HG03469 (cell line): ENCODE measurements around the gene LCE3C.
"Not testable (repeated sequence)": the region's sequence is repeated elsewhere in the genome, so short reads cannot be mapped to it uniquely, and the experiment has no call there.

ENCODE experiments used
- ATAC-seq: cut with Tn5 transposase; IDR thresholded peaks from one replicate; pipeline ENCODE4 v1.9.1; 2021; ENCODE audit warnings: mild to moderate bottlenecking, moderate library complexity, moderate number of reproducible peaks; ENCODE audit not compliant: unreplicated experiment

Gene LCE3C

GRCh38 chr1:152599934-152600333, at the start of gene LCE3C:
LCE3C (plus strand) TSS chr1:152600234; CDS start chr1:152600732, 498 bp downstream.
- ATAC-seq, result no peak

GRCh38 chr1:152565115-152565514, 34.9 kb upstream of the LCE3C start:
- ATAC-seq, result no peak

DNA sequence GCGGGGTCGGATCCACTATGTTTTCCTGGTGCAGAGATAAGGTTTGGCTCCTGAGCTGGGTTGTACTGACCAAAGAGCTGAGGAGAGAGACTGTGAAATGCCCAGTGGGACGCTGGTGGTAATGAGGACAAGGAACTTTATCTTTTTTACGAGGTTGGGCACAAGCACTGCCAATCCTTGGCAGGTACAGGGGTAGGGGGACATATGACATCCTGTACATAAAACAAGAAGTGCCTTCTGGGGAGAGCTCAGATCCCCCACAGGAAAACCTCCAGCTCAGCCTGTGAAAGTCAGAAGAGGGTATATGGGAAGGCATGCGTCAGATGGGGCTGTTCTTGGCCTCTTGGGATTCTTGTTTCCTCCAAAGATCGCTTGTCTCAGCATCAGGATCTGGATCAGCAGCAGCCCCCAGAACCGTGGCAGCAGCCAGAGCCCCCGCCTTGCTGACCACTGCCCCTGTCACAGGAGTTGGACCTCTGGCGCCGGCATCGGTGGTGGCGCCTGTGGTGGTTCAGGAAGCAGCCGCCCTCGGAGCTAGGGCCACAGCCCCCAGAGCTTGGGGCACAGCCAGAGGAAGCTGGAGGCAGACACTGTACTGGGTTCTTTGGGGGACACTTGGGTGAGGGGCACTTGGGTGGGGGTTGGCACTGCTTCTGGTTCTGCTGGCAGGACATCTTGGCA, 34.4 kb upstream of the LCE3C start:
- no peak for ATAC-seq

DNA sequence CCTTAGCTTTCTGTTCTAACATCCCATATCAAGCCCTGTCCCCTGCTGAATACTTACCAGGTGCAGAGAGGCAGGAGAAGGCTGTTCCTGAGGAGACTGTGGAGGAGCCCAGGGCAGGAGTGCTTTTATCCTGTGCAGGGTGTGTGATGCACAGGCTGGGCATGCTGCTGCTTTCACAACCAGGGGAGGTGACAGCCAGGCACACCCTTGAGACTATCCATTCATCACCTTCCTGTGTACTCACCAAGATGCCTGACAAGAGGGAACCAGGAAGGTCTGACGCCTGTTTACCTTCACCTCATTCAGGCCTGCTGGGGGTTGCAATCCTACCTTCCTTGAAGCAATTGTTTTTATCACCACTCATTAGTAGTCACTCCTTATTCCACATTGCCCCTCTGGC, 33.4 kb upstream of the LCE3C start, which contains the start of gene LCE3E:
Gene LCE3E, minus strand, starts transcription at position 100 of the 400 bp plus-strand sequence. CDS start 572 bp downstream, outside the sequence.
- ATAC-seq, result no peak

DNA sequence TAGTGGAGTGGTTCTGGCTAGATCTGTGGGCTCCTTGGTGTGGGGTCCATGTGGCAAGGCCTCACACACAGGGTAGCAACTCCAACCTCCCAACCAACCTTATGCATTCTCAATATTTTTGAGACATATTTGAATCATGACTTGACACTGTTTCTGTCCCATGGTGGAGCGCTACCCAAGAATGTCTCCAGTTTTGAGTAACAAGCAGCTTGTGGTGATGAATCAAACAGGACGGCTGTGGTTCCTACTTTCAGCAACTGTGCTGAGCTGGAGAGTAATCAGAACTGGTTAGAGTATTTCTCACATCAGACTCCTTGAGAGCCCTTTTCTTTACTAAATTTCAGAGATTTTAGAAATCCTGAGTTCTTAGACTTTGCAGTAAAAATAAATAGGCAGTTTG, 22.9 kb upstream of the LCE3C start:
- no peak for ATAC-seq

GRCh38 chr1:152579526-152579925, 20.5 kb upstream of the LCE3C start:
- not testable (repeated sequence) for ATAC-seq

- ATAC-seq, result no peak
These were observed 19.6 kb upstream of the LCE3C start, which contains the start of gene LCE3D for GRCh38 chr1:152580433-152580832. LCE3D (minus strand) TSS chr1:152580516; CDS start chr1:152579936, 580 bp downstream.

DNA sequence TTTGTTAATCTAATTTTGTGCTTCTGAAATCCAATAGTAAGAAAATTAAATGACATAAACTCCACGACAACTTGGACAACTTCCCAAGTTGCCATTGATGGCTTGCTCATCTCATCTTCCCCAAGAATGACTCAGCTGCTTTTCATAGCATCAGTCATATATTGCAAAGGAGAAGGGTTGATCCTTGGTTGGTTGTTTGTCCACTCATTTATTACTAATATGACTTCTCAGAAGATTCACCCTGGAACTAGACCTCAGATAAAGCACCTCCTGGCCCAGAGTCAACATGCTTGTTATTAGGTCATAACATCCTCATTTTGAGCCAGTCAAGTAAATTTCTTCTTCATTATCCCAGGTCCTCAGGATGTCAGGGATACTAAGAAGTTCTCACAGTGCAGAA, 17.4 kb upstream of the LCE3C start:
- ATAC-seq, result no peak

DNA sequence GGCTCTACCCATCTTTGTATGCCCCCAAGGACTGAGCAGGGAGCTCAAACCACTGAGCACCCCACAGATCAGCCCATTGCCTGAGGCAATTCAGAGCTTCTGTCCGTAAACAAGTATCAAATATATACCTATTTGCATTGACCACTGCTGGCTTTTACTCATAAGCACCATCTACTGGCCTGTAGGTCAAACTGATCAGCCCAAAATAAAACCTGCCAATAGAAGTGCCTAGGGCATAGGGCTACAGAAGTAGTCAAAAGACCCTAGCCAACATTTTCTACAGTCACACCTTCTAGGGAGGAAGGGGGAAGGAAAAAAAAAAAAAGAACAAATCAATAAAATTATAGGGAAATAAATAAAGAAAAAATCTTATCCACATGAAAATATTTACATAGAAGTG, 14.4 kb upstream of the LCE3C start:
- no peak for ATAC-seq

GRCh38 chr1:152596986-152597385, 3.0 kb upstream of the LCE3C start:
- ATAC-seq, result no peak

DNA sequence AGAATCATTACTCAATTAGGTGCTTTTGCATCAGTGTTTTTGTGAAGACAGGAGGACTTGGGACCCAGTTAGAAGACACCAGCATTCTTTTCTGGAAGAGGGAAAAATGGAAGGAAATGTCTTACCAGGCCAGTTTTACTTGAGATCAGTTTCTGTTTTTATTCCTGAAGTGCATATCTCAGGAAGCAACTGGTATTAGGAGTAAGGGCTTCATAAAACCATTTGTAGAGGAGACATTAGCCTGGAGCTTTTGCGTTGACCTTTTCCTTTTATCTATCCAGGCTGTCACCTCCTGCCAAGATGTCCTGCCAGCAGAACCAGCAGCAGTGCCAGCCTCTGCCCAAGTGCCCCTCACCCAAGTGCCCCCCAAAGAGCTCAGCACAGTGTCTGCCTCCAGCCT, 13.5 kb downstream of the LCE3C start, which contains the start of gene LCE3B:
Gene LCE3B, plus strand, starts transcription at position 301 of the 400 bp plus-strand sequence. Its CDS starts 0 bp downstream, at position 301.
- ATAC-seq, result no peak

GRCh38 chr1:152621993-152622392, 22.0 kb downstream of the LCE3C start:
- no peak for ATAC-seq

DNA sequence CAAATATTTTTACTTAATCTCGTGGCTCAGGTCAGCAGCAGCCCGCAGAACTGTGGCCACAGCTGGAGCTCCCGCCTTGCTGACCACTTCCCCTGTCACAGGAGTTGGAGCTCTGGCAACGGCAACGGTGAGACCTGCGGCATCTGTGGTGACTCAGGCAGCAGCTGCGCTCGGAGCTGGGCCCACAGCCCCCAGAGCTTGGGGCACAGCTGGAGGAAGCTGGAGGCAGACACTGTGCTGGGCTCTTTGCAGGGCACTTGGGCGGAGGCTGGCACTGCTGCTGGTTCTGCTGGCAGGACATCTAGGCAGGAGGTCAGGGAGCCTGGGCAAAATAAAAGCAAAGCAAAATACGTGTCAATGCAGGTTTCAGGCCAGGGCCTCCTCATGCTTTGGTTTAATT, 22.8 kb downstream of the LCE3C start, which contains the start of gene LCE3A:
Gene LCE3A, minus strand, starts transcription at position 301 of the 400 bp plus-strand sequence. Its CDS starts 0 bp downstream, at position 301.
- ATAC-seq, result no peak

DNA sequence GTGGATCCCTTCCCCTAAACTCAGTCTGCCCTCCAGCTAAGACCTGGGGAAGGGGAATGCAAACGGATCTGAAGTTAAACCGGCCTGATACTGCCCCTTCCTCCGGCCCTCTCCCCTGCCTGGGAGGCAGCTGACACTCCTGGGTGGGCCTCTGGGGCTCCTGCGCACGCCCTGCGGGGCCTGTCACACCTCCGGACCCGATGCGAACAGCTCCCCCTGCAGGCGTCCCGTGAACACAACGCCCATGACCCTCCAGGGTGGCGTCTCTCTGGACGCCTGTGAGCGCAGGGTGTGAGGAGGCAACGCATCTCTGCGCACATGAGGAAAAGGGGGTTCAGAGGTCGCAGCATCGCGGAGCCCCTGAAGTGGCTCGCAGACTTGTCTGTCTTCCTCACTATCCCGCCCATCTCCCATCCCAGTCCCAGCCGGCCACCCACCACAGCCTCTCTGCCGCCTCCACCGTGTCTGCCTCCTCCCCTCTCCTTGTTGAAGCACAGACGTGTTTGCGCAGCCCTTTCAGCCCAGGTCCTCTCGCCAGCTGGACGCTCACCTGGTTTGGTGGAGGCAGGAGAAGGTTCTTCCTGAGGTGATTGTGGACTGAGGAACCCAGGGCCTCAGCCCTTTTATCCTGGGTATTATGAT, 23.3 kb downstream of the LCE3C start:
- ATAC-seq, result no peak

DNA sequence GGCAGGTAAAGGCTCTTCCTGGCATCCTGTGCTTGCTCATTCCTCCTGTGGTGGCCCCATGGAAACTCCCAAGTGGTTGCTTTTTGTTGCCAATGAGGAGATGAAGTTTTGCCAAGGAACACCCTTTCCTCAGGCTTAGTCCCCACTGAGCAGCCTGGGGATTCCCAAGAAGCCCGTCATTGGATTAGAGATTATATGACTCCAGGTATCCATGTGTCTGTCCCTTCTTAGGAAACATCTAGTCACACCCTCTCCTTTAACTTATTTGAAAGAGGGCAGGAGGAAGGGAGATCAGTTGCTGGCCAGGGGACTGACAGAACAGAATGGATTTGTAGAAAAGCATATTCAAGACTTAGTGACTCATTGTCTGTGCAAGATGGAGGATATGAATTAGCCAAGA, 26.7 kb downstream of the LCE3C start:
- ATAC-seq, result no peak

DNA sequence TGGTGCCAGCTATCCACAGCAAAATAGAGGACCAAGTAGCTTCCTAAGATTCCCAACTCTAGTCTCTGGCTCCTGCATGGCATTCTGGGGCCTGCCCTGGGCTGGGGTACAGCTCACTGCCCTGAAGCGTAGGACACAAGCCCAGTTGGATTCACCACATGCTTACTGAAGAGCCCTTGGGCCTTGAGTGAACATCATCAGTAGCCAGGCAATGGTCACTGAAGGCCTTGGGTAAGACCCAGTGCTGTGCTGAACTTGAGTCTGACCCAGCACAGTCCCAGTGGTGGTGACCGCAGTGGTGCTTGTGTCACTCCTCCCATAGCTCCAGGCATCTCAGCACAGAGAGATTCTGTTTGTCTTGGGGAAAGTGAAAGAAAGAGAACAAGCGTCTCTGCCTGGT, 30.6 kb downstream of the LCE3C start:
- no peak for ATAC-seq

- ATAC-seq, result no peak
These were observed 40.3 kb downstream of the LCE3C start for GRCh38 chr1:152640351-152640750.

GRCh38 chr1:152643945-152644344, 43.9 kb downstream of the LCE3C start:
- ATAC-seq, result no peak

DNA sequence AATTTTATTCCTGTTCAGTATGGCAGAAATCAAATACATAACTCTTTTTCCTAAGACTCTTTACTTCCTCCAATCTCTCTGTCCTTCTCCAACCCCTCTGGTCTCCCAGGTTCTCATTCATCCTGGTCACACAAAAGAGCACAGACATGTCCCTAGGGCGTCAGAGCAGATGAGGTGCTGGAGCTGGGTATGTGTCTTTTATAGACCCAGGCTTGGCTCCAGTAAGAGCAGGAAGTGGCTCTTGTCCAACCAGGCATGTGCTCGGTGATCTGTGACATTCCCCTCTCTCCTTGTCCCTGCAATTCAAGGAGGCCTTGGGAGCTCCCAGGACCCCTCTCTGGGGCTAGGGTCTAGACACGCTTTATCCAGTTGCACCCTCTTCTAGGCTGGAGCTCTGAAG, 45.1 kb downstream of the LCE3C start:
- no peak for ATAC-seq

DNA sequence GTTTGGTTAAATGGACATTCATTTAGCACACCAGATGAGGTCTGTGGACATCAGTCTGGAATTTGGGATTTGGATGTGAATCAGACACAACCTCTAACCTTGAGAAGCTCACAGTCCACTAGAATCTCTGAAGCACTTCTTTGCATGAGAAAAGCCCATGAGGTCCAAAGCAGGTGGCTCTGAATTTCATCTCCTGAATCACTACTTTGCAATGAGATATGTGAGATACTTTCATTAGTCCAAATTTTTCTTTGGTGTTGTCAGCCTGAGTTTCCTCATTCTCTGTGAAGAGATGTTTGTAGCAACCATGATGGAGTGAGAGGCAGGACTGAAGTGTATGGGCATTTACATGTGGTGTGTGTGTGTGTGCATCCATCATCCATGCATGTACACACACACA, 46.6 kb downstream of the LCE3C start:
- ATAC-seq, result no peak
